HG03521 (cell line): ENCODE results near the gene TFF3.

Experiments used
- ATAC-seq: cut with Tn5 transposase; IDR thresholded peaks from one replicate; pipeline ENCODE4 v1.9.1; 2021; ENCODE audit warnings: mild to moderate bottlenecking, moderate library complexity; ENCODE audit not compliant: unreplicated experiment

Gene TFF3, protein sequence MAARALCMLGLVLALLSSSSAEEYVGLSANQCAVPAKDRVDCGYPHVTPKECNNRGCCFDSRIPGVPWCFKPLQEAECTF

DNA sequence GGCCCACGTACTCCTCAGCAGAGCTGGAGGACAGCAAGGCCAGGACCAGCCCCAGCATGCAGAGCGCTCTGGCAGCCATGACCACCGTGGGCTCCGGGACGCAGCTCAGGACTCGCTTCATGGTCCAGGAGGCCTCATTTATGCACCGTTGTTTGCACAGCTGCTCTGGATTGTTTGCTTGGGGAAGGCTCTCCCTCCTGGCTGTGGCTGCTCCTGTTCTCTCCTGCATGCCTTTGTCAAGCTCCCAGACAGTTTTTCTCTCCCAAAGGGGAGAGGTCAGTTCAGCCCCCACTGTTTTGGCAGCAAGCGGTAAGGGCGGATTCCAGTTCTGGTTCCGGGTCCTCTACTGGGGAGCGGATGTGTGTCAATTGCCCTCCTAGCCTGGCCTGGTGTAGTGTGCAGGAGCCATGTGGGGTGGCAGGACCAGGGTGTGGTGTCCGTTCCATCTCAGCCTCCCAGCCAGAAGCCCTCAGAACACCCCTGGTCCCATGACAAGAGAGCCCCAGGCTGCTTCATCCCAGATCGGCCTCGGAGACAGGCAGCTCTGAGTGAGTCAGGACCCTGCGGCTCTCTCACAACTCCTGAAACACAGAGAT lies at the start of gene TFF3:
TSS of gene TFF3 (minus strand) at position 114 of the 596 bp plus-strand sequence. CDS start at position 79, 35 bp downstream.
- no peak for ATAC-seq

DNA sequence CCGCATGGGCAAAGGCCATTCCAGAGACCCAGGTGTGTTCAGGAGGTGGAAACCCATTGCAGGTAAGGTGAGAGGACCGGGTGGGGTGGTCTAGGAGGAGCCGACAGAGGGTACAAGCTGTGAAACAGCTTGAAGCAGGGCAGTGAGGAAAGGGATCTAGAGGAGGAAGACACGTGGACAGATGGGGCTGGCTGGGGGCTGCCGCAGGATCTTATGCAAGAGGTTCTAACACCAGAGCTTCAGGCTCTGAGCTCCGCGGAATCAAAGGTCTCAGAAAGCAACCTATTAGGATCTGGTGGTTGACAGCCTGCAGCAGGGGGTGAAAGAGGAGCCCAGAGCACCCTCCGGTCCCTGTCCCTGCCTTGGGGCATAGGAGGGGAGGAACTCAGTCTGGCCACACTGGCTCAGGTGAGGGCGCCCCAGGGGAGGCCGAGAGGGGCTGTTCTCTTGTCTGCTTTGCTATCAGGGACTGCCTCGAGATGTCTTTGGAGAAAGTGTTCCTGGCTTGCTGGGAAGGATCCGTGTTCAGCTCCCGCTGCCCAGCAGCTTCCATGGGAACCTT lies 49.2 kb upstream of the TFF3 start:
- ATAC-seq, result no peak

DNA sequence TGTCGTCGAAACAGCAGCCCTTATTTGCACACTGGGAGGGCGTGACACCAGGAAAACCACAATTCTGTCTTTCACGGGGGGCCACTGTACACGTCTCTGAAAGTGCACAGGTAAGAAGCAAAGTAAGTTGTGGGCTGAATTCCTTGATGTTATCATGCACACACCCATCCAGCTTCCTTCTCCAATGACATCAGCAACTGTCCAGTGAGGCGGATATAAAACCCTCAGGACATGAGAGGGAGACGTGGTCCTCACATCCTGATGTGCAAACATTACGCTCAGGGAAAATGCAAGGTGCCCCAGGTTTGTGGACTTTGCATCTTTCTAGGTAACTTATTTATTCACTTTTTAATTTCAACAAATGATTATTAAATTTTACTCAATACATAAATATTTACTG lies 48.1 kb upstream of the TFF3 start:
- no peak for ATAC-seq

DNA sequence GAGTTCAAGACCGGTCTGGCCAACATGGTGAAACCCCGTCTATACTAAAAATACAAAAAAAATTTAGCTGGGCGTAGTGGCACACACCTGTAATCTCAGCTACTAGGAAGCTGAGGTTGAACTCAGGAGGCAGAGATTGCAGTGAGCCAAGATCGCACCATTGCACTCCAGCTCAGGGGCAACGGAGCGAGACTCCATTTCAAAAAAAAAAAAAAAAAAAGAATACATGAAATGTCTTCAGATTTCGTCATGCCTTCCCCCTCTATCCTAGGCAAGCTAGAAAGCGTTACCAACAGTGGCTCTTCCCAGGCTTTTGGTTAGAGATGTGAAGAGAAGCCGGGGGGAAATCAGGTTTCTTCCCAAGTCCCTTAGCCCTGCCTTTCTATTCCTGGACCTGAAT lies 47.5 kb upstream of the TFF3 start:
- ATAC-seq, result no peak

DNA sequence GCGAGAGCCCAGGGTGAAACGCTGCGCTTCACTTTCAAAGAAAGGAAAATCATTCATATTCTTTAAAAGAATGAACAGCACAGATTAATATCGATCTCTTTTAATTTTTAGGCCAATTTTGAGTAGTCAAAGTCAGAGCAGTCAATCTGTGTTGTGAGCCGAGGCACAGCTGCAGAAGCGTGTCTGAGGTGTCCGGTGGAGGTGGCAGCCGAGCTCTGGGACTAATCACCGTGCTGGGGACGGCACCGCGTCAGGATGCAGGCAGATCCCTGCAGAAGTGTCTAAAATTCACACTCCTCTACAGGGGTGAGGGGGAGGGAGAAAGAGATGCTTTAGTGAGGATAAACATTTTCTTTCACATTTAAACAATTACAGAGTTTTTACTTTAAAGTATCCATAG lies 47.0 kb upstream of the TFF3 start:
- no peak for ATAC-seq

DNA sequence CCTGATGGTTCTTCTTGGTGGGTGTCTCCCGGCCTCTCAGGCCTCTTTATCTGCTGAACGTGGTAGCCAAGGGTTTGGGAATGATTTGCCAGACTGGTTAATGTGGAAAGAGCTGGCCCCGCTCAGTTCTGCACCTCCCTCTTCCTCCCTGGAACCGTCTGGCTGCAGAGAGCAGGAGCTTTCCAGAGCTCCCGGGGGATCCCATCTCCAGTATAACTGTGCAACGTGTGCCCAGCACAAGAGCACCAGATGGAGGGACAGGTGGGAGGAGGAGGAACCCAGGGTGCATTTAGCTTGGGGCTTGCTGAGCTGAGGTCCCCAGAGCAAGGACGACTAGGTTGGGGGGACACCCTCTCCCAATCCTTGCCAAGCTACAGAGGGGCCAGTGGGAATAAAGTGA lies 46.1 kb upstream of the TFF3 start:
- no peak for ATAC-seq

DNA sequence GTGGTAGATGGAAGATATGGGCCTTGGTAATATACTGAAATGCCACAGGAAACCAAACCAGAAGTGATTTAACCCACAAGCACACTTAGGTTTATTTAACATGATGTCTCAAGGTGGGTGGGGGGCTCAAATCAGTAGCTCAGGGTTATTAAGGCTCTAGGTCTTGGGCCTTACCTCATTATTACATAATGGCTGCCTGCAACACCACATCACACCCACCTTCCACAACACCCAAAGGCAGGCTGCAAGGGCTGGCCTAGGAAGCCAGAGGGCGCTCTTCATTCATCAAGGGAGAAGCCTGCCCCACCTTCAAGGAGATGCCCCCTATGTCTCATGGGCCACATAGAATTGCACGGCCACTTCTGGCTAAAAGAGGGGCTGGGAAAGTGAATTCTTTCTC lies 45.1 kb upstream of the TFF3 start:
- ATAC-seq, result no peak

DNA sequence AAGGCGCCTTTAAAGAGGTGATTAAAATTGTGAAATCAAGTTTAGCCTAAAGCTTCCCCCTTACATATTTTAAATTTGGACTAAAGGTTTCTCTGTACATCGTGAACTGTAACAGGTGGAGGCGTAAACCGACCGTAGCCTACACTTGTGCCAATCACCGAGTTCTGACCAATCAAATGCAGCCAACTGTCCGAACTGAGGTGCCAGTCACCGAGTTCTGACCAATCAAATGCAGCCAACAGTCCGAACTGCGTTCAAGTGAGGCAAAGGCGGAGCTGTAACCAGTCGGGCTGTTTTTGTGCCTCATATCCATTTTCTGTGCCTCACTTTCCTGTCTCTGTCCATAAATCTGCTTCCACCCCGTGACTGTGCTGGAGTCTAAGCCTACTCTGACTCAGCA lies 43.7 kb upstream of the TFF3 start:
- no peak for ATAC-seq

DNA sequence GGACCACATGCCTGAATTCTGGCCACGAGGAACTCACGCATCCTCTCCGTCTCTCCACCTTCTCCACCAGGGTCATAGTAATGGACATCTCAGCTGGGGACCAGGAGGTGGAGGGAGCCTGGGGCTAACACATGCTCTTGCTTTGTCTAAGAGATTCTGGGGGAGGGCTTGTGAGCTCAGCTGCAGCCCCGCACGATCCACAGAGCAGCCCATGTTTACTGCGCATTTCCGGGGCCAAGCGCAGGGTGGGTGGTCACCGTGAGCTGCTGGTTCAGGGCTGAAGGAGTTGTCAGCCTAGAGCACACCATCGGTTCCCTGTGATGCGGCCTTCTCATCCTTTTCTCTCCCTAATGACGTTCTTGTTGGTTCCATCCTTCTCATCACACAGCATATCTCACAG lies 43.1 kb upstream of the TFF3 start:
- no peak for ATAC-seq

DNA sequence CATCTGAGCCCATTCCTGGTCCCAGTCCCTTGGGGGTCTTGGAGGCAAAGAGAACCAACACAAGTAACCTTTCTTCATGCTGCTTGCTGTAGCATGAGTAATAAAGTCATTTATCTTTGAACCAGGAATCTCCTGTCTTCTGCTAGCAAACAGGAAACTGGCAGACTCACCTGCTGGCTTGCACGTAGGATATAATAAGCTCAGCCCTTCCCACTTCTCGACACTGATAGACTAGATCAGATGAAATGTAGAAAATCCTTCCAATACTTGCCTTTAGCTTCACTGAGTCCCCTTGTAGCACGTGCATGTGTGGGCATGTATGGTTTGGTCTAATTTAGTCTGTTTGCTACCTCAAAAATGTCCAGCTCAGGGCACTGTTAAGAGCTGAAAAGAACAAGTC lies 42.1 kb upstream of the TFF3 start:
- no peak for ATAC-seq

DNA sequence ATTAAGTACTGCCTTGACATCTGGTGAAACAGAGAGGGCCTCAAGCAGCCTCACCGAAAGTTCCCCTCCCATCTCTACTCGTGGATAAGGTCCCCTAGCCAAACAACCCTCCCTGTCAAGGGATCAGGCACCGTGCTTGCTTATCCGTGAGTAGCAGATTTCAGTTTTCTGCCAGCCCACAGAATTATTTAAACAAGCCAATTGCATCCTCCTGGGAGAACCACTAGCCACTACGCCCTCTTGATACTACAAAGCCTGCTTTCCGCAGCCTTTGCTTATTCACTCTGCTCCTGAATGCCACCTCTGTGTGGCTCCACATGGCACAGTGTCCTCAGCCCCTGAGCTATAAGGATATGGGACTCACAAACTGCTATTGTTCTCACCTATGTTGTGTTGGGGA lies 41.4 kb upstream of the TFF3 start:
- no peak for ATAC-seq

DNA sequence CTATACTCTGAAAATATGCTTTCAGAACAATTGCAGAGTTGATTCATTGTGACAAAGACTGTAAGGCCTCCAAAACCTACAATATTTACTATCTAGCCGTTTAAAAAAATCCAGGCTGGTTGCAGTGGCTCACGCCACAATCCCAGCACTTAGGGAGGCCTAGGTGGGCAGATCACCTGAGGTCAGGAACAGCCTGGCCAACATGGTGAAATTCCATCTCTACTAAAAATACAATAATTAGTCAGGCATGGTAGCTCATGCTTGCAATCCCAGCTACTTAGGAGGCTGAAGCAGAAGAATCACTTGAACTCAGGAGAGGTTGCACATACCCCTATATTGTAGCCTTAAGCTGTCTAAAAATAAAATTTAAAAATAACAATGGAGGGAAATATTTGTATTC lies 40.8 kb upstream of the TFF3 start:
- no peak for ATAC-seq

DNA sequence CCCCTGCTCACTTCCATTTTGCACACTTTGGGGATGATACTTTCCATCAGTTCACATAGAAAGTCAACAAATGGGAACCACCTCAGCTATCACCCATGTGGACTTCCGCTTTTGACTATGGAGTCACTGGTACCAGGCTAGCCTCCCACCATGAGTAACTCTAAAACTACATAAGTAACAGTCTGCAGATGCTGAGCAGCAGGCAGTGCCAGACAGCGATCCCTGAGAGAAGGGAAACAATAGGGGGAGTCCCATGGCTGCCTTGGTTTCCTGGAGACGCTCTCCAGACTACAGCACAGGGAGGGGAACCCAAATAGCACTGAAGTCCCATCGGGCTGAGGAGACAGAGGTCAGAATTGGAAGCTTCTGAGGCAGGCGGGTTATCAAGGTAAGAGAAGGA lies 38.4 kb upstream of the TFF3 start:
- no peak for ATAC-seq

DNA sequence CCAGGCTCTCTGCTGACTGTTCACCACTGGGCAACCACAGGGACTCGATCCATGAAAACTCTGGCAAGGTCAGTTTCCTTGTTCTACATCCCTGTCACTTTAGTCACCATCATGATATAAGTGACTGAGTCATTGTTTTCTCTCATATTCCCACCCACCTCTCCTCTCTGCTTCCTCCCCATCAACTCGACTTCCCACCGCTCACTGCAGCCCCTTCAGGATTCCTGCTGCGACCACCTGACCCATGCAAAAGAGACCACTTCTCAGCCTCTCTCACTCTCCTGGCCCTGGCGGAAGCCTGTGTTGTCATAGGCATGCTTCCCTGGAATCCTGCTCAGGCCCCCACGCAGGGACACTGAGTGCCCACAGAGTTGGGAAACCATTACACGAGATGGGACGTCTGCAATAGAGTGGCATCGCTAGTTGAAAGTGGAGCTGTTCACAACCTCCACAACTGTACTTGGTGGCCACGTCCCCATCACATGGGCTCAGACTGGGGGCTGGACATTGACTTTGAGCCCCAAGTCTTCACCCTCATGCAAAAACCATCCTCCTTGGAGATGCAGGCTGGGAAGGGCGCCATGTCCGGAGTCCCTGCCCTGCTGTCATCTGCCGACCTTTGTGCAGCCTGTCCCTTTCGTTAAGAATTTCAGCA lies 37.4 kb upstream of the TFF3 start:
- no peak for ATAC-seq

DNA sequence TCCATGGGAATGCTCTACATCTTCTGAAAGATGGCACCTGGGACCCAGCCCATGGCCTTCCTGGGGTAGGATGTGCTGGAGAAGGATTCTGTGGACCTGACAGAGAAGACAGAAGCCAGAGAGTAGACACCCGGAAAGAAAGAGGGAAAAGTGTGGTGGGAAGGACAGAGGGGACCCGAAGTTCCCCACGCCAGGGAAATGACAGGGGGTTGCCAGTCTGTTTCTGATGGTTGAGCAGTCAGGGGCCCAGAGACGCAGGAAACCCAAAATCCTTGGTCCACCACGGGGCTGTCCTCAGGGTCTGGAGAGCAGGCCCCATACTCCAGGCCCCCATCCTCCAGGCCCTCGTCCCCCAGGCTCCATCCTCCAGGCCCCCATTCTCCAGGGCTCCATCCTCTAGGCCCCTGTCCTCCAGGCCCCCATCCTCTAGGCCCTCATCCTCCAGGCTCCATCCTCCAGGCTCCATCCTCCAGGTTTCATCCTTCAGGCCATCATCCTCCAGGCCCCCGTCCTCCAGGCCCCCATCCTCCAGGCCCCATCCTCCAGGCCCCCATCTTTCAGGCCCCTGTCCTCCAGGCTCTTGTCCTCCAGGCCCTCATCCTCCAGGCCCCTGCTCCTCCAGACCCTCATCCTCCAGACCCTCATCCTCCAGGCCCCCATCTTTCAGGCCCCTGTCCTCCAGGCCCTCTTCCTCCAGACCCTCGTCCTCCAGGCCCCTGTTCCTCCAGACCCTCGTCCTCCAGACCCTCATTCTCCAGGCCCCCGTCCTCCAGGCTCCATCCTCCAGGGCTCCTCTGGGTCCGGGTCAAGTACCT lies 36.6 kb upstream of the TFF3 start:
- no peak for ATAC-seq

DNA sequence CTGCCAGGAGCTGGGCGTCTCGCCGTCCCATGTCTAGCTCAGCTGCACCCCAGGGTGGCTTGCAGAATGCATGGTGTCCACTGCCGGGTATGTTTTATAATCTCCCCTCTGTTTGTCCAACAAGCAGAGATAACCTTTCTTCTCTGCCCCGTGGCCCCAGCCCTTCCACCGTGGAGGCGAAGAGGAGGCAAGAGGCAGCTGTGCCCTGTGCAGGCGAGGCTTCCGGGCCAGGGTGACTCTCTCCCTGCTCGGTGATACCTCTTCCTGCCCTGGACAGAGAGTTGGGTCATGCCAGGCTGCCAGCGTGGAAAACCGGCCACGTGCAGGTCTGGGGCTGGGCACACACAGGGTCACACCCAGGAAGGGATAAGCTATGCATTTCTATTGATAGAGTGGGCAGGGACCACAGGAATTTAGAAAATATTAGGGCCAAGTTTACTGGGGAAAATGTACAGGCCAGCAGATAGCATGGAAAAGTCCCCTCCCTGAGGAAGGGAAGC lies 35.8 kb upstream of the TFF3 start, which contains the start of gene TFF2:
TSS of gene TFF2 (minus strand) at position 68 of the 500 bp plus-strand sequence. CDS start at position 31, 37 bp downstream.
- no peak for ATAC-seq

DNA sequence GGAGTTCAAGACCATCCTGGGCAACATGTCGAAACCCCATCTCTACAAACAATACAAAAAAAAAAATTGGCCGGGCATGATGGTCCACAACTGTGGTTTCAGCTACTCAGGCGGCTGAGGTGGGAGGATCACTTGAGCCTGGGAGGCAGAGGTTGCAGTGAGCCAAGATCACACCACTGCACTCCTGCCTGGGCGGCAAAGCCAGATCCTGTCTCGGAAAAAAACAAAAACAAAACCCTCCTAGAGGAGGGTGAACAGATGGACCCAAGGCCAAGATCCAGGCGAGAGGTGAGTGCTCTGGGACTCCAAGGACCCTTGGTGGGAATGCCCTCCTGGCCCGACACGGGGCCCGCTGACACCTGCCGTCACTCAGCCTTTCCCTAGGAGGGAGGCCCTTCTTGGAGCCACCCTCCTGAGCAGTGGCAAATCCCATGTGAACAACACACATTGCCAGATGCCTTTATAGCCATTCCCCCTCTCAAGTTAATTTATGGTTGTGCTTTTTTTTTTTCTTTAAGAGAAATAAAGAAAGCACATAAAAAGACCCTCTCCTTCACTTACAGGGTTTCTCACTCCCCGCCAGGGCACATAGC lies 35.2 kb upstream of the TFF3 start:
- ATAC-seq, result no peak

DNA sequence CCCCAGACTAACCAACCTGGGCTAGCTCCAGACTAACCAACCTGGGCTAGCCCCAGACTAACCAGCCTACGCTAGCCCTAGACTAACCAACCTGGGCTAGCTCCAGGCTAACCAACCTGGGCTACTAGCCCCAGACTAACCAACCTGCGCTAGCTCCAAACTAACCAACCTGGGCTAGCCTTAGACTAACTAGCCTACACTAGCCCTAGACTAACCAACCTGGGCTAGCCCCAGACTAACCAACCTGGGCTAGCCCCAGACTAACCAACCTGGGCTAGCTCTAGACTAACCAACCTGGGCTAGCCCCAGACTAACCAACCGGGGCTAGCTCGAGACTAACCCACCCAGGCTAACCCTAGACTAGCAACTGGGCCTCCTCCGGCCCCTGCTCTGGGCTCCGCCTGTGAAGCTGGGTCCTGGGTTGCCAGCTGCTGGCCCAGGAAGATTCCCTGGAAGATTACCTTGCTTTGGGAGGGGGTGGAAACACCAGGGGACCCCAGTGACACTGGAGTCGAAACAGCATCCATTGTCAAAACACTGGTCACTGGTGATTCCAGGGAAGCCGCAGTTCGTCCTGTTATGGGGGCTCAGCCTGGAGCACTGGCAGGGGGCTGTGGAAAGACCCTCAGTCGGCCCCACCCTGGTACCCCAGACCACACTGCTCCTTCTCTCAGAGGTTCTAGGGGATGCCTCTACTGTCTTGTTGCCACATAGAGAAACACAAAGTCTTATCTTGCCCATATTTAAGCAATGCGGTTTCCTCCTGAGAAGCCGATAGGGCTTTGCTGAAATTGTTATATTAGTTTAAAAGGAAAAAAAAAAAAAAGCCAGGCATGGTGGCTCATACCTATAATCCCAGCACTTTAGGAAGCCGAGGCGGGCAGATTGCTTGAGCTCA lies 34.5 kb upstream of the TFF3 start:
- ATAC-seq, result no peak

DNA sequence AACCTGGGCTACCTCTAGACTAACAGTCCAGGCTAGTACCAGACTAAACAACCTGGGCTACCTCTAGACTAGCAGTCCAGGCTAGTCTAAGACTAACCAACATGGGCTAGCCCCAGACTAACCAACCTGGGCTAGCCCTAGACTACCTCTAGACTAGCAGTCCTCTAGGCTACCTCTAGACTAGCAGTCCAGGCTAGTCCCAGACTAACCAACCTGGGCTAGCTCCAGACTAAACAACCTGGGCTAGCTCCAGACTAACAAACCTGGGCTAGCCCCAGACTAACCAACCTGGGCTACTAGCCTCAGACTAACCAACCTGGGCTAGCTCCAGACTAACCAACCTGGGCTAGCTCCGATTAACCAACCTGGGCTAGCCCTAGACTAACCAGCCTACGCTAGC lies 33.6 kb upstream of the TFF3 start:
- ATAC-seq, result no peak
